Activated CD4-positive, alpha-beta T cell treated with anti-CD3 and anti-CD28 coated beads, Interleukin-2, amount 50 U/mL, for 24 hours (primary cell): ENCODE measurements around the gene PANX2.
"Not testable (repeated sequence)": the region's sequence is repeated elsewhere in the genome, so short reads cannot be mapped to it uniquely, and the experiment has no call there.

ENCODE experiments used
- DNase-seq, 2 donors: peaks; one replicate each; pipeline ENCODE4 v3.0.0-alpha.2; 2020; ENCODE audit warnings: low read depth in 1 of 2, low spot score in 1 of 2

The PANX2 gene

GRCh38 chr22:50147258-50148165, 23.0 kb upstream of the PANX2 start:
- not testable (repeated sequence) for DNase-seq

- no peak for DNase-seq
Observed at GRCh38 chr22:50148166-50148500, 22.4 kb upstream of the PANX2 start.

- peak; percentile 51 to 52 for DNase-seq
Observed at GRCh38 chr22:50148991-50149721, 21.4 kb upstream of the PANX2 start.

- no peak for DNase-seq
Observed at GRCh38 chr22:50150161-50151129, 20.1 kb upstream of the PANX2 start.

- DNase-seq: no peak
Observed at GRCh38 chr22:50151571-50152537, 18.7 kb upstream of the PANX2 start.

GRCh38 chr22:50153056-50153755, 17.3 kb upstream of the PANX2 start:
- no peak for DNase-seq

- DNase-seq: no peak
Observed at GRCh38 chr22:50153756-50154140, 16.8 kb upstream of the PANX2 start.

GRCh38 chr22:50157709-50158375, 12.7 kb upstream of the PANX2 start:
- DNase-seq: no peak

GRCh38 chr22:50160947-50161346, 9.6 kb upstream of the PANX2 start:
- no peak for DNase-seq

- no peak for DNase-seq
Observed at GRCh38 chr22:50161508-50162390, 8.8 kb upstream of the PANX2 start.

GRCh38 chr22:50162391-50162956, 8.1 kb upstream of the PANX2 start:
- no peak for DNase-seq

GRCh38 chr22:50165436-50166123, 5.0 kb upstream of the PANX2 start:
- no peak for DNase-seq

GRCh38 chr22:50167689-50168489, 2.6 kb upstream of the PANX2 start:
- DNase-seq: no peak

- DNase-seq: not testable (repeated sequence)
Observed at GRCh38 chr22:50168490-50169180, 1.9 kb upstream of the PANX2 start.

- no peak for DNase-seq
Observed at GRCh38 chr22:50169181-50169759, 1.3 kb upstream of the PANX2 start.
